Mucosa of gallbladder (tissue), 1 donor: ENCODE measurements around the gene S1PR2. TPM values are rescaled to one million over a fixed set of nuclear protein-coding genes. Genes with fewer than 3 reads are reported as not detected.

ENCODE experiments used
- DNase-seq: peaks from one replicate; pipeline ENCODE4 v3.0.0-alpha.2; 2020; ENCODE audit warnings: low spot score
- total RNA-seq: library from RNA; stranded (reverse); gene quantifications from one replicate; pipeline ENCODE4 v1.2.1, GENCODE V29; 2021
- donor health status: DM: no; HTN: no; CAD: no.

S1PR2 gene
- 9.5 TPM for total RNA-seq

DNA sequence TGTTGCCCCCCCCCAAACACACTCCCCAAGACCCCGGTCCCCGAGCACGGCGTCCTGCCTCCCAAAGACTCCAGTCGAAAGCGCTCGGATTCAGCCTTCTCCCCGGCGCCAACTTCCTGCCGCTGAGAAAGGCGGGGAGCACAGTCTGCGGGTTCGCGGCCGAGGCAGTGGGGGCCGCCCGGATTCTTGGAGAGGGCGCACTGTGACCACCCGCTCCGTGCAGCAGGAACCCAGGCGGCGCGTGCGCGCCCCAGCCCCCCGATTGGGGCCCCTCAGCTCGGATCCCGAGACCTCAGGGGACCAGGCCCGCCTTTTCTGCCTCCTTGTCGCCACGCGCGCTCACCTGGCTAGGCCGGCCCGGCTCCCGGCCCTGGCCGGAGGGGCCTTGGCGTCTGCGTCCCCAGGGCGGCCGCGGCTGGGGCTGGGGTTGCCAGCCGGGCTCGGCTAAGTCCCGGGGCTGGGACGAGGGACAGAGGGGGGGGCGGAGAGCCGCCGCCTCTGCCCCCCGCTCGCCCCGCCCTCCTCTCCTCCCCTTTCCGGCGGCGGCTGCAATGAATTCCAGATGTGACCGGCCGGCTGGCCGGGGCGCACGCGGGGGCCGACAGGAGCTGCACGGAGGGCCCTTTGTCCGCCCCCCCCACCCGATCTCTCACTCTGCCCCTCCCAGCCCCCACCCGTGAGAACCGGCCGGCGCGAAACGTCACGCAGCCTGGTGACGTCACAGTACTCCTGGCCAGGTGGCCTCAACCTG is at the start of gene S1PR2:
S1PR2 (minus strand) TSS at position 471 of the 751 bp plus-strand sequence. CDS start 6,426 bp downstream, outside the sequence.
- peak; percentile 64 for DNase-seq

DNA sequence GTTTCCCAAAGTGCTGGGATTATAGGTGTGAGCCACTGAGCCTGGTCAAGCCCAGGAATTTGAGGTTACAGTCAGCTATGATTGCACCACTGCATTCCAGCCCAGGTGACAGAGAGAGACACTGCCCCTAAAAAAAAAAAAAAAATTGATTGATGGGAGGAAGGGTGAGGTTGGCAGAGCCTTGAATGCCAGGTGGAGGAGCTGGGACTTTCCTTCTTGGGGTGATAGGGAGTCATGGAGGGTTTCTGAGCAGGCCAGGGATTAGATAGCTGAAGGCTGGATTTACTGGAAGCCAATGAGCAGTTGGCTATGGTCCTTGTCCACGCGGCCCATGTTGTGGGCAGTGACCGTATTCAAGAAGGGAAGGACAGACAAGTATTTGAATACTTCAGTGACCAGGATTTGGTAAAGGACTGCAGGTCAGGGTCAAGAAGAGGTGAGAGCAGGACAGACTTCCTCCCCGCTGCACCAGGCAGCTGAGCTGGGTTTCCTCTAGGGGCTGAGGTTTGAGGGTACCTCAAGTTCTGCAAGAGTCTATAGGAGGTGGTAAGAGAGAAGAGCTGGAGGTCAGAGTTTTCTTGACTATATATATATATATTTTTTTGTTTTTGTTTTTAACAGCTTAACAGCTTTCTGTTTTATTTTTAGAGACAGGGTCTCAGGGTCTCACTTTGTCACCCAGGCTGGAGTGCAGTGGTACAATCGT is 48.8 kb upstream of the S1PR2 start:
- DNase-seq = no peak

- no peak for DNase-seq
Observed at GRCh38 chr19:10278935-10279334, 47.8 kb upstream of the S1PR2 start.

- DNase-seq = no peak
Observed at GRCh38 chr19:10277795-10278589, 46.9 kb upstream of the S1PR2 start.

DNA sequence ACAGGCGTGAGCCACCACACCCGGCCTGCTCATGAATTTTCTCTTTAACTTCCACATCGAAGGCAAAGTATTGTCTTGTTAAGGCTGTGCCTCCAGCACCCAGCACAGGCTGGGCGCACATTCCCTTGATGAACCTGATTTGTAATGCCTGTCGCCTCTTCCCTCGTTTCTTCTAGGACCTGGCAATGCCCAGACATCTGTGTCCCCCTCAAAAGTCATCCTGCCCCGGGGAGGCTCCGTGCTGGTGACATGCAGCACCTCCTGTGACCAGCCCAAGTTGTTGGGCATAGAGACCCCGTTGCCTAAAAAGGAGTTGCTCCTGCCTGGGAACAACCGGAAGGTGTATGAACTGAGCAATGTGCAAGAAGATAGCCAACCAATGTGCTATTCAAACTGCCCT is 43.5 kb upstream of the S1PR2 start:
- DNase-seq = no peak

DNA sequence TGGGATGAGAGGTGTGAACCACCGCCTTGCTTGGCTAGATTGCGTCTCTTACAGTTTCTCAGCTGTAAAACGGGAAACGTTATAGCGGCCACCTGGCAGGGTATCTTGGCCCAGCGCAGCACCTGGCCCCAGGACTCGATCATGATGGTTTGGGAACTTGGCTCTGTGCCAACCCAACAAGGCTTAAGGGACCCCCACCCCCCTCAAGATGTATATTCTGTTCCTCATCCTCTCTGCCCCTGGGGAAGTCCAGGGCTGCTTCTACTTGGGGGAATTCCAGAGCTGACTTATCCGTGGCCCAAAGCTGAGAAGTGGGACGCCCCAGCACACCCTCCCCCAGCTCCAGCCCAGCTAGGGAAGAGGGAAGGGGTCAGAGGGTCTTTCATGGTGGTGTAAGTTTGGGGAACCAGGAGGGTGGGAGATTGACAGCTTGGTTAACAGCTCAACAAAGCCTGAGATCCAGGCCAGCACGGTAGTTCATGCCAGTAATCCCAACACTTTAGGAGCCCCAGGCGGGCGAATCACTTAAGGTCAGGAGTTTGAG is 40.5 kb upstream of the S1PR2 start:
- no peak for DNase-seq

DNA sequence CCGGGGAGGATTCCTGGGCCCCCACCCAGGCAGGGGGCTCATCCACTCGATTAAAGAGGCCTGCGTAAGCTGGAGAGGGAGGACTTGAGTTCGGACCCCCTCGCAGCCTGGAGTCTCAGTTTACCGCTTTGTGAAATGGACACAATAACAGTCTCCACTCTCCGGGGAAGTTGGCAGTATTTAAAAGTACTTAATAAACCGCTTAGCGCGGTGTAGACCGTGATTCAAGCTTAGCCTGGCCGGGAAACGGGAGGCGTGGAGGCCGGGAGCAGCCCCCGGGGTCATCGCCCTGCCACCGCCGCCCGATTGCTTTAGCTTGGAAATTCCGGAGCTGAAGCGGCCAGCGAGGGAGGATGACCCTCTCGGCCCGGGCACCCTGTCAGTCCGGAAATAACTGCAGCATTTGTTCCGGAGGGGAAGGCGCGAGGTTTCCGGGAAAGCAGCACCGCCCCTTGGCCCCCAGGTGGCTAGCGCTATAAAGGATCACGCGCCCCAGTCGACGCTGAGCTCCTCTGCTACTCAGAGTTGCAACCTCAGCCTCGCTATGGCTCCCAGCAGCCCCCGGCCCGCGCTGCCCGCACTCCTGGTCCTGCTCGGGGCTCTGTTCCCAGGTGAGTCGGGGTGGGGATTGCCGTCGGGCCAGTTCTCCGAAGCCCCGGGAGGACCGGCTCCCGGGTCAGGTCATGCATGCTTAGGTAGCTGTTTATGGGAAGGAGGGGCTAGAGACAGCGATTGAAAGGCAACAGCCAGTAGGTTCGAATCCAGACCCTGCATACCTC is 39.7 kb upstream of the S1PR2 start, which contains the start of gene ICAM1:
ICAM1 (plus strand) TSS at position 505 of the 779 bp plus-strand sequence; CDS start at position 545, 40 bp downstream.
- peak; percentile 78 for DNase-seq

- DNase-seq = peak; percentile 70
Observed at GRCh38 chr19:10270180-10270615, 39.1 kb upstream of the S1PR2 start.

DNA sequence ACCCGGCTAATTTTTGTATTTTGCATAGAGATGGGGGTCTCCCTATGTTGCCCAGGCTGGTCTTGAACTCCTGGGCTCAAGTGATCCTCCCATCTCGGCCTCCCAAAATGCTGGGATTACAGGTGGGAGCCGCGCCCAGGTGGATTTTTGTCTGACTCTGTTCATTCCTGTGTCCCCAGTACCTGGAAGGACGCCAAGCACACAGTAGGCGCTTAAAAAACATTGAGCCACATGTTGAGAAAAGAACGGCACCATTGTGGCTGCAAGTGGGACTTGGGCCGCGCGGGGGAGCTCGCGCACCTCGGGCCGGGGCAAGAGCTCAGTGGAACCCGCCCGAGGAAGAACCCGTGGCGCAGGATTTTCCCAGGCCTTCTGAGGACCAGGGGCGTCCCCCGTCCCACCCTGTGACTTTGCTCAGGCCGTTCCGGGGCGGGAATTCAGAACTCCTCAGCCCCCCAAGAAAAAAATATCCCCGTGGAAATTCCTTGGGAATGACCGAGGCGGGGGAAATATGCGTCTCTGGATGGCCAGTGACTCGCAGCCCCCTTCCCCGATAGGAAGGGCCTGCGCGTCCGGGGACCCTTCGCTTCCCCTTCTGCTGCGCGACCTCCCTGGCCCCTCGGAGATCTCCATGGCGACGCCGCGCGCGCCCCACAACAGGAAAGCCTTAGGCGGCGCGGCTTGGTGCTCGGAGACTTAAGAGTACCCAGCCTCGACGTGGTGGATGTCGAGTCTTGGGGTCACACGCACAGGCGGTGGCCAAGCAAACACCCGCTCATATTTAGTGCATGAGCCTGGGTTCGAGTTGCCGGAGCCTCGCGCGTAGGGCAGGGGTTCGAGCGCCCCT is 38.4 kb upstream of the S1PR2 start:
- peak; percentile 87 for DNase-seq

DNA sequence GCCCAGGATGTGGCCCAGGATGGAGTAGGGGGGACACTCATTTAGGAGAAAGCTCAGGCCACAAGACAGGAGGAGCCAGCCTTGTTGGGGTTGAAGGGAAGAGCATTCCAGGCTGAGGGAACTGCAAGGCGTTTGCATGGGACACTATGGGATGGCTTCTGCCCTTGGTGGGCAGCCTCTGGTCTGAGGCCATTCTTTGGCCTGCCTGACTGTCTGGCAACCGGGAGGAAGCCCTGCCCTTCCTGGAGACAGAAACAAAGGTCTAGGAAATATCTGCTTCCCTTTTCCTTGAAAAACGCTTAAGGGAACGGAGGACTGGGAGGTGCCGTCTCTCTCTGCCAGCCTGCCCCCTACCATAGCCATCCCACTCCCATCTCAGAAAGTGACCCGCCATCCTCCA is 36.9 kb upstream of the S1PR2 start:
- no peak for DNase-seq

GRCh38 chr19:10266706-10267105 is 35.6 kb upstream of the S1PR2 start:
- DNase-seq = no peak

DNA sequence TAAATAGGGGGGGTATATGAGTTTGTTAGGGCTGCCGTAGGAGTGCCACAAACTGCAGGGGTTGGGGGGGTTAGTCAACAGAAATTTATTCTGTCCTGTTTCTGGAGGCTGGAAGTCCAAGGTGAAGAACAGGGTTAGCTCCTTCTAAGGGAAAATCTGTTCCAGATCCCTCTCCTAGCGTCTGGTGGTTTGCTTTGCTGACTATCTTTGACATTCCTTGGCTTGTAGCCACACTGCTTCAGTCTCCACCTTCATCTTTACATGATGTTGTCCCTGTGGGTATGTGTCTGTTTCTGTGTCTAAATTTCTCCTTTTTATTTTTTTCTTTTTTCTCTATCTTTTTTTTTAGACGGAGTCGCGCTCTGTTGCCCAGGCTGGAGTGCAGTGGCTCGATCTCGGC is 31.6 kb upstream of the S1PR2 start:
- DNase-seq = no peak

- DNase-seq = no peak
Observed at GRCh38 chr19:10260141-10260584, 29.0 kb upstream of the S1PR2 start.

DNA sequence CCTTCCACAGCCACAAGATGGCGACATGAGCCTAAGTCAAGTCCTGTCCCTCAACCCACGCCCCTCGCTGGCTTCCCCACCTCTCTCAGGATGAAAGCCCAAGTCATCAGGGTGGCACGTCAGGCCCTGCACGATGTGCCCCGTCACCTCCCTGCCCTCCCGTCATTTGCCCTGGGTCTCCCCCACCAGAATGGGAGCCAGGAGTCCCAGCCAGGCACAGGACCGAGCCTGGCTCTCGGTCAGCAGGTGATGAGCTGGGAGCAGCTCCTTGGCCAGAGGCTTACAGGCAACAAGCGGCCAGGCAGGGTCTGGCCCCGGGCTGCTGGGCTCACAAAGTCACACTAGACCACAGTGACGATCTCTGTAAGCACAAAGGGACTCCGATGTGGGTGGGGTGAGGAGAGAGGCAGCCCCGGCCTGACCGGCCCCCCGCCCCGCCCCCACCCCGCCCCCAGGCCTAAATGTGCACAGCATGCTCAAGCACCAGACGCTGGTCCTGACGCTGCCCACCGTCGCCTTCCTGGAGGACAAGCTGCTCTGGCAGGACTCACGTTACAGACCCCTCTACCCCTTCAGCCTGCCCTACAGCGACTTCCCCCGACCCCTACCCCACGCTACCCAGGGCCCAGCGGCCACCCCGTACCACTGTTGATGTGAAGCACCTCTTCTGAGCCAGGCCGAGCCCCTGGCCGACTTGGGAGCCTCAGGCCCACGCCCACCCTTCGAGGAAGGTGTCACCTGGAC is 28.2 kb upstream of the S1PR2 start:
- peak; percentile 84 for DNase-seq

- no peak for DNase-seq
Observed at GRCh38 chr19:10258080-10258710, 27.1 kb upstream of the S1PR2 start.

DNA sequence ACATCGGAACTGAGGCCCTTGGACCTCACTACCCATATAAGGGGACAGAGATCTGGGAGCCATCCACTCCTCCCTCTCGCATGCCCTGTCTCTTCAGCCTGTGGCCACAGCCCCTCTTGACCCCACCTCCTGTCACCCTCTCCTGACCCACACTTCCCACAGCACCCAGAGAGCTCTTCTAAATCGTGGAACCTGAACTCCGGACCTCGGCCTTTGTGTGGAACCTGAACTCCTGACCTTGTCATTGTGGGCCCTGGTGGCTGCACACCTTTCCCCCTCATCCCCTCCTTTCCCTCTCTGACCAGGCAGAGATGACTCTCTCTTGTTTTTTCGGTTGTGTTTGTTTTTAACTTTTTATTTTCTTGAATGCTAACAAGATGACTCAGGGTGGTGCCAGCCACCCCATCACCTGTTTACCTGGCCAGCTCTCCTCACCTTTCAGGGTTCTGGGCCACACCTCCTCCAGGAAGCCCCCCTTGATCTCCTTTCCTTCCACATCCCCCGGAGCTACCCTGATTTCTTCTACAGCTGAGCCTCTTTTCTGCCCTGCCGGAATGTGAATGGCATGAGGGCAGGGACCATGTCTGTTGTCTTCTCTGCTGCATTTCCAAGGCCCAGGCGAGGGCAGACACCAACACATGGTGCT is 26.0 kb upstream of the S1PR2 start:
- no peak for DNase-seq

GRCh38 chr19:10256551-10256950 is 25.4 kb upstream of the S1PR2 start:
- DNase-seq = no peak

GRCh38 chr19:10255358-10255757 is 24.2 kb upstream of the S1PR2 start:
- no peak for DNase-seq
